Liver (tissue), 9 donors: ENCODE measurements around the gene USP2. TPM values are rescaled to one million over a fixed set of nuclear protein-coding genes. Genes with fewer than 3 reads are reported as not detected.

Experiments used
- DNase-seq: peaks from one replicate; pipeline ENCODE4 v3.0.0-alpha.2; 2017; ENCODE audit warnings: low spot score
- H3K27ac ChIP-seq, 2 donors: one replicate each; pipeline ENCODE4 v1.7.0; 2013; ENCODE audit warnings: inconsistent platforms in 2 of 2, low read length in 2 of 2, control low read depth in 1 of 2, low read depth in 1 of 2, mild to moderate bottlenecking in 1 of 2
- H3K27me3 ChIP-seq, 4 donors: one replicate each; pipeline versions ENCODE4 v1.6.1 to v1.7.0; 2013; ENCODE audit warnings: low read length in 3 of 4, inconsistent platforms in 1 of 4, mild to moderate bottlenecking in 1 of 4, moderate library complexity in 1 of 4; ENCODE audit not compliant: control insufficient read depth in 4 of 4, insufficient read depth in 4 of 4
- H3K36me3 ChIP-seq, 4 donors: one replicate each; pipeline versions ENCODE4 v1.6.1 to v1.7.0; 2013; ENCODE audit warnings: low read length in 3 of 4, mild to moderate bottlenecking in 3 of 4, low read depth in 1 of 4, moderate library complexity in 1 of 4; ENCODE audit not compliant: control insufficient read depth in 4 of 4, insufficient read depth in 3 of 4
- H3K4me1 ChIP-seq, 4 donors: one replicate each; pipeline versions ENCODE4 v1.6.1 to v1.7.0; 2013; ENCODE audit warnings: low read length in 3 of 4, mild to moderate bottlenecking in 3 of 4, moderate library complexity in 1 of 4; ENCODE audit not compliant: control insufficient read depth in 4 of 4, insufficient read depth in 4 of 4
- H3K4me3 ChIP-seq, 3 donors: one replicate each; pipeline versions ENCODE4 v1.6.1 to v1.7.0; 2013; ENCODE audit warnings: low read length in 3 of 3, control low read depth in 1 of 3, low read depth in 1 of 3, mild to moderate bottlenecking in 1 of 3
- H3K9ac ChIP-seq, 2 donors: one replicate each; pipeline ENCODE4 v1.7.0; 2013; ENCODE audit warnings: low read length in 2 of 2, mild to moderate bottlenecking in 2 of 2, moderate library complexity in 2 of 2, control low read depth in 1 of 2, low read depth in 1 of 2
- H3K9me3 ChIP-seq, 4 donors: one replicate each; pipeline versions ENCODE4 v1.6.1 to v1.7.0; 2013; ENCODE audit warnings: low read length in 3 of 4; ENCODE audit not compliant: control insufficient read depth in 4 of 4
- CTCF ChIP-seq: fragments of 150-350 bp; IDR thresholded peaks from 2 replicates; pipeline ENCODE4 v1.5.1; 2017; ENCODE audit warnings: improper control_type of control experiment, low read depth, low read length; ENCODE audit not compliant: missing input control
- EGR1 ChIP-seq, 2 donors: IDR thresholded peaks; 2 replicates each; pipeline ENCODE4 v1.6.1; 2016 to 2018; ENCODE audit warnings: antibody characterized with exemption in 2 of 2, low read depth in 2 of 2
- FOXA1 ChIP-seq: IDR thresholded peaks from 2 replicates; pipeline ENCODE4 v1.6.1; 2016; ENCODE audit warnings: antibody characterized with exemption
- FOXA2 ChIP-seq: IDR thresholded peaks from 2 replicates; pipeline ENCODE4 v1.6.1; 2016; ENCODE audit warnings: antibody characterized with exemption
- GABPA ChIP-seq, 2 donors: IDR thresholded peaks in 1 of 2; conservative IDR thresholded peaks in 1 of 2; 2 replicates each; pipeline ENCODE4 v1.6.1; 2016; ENCODE audit warnings: antibody characterized with exemption in 2 of 2, mild to moderate bottlenecking in 1 of 2, moderate library complexity in 1 of 2
- HNF4A ChIP-seq, 2 donors: conservative IDR thresholded peaks; 2 replicates each; pipeline ENCODE4 v1.6.1; 2016; ENCODE audit warnings: antibody characterized with exemption in 2 of 2, mild to moderate bottlenecking in 2 of 2
- JUND ChIP-seq, 2 donors: IDR thresholded peaks; 2 replicates each; pipeline ENCODE4 v1.6.1; 2016; ENCODE audit warnings: antibody characterized with exemption in 2 of 2
- MAX ChIP-seq: IDR thresholded peaks from 2 replicates; pipeline ENCODE4 v1.6.1; 2016; ENCODE audit warnings: antibody characterized with exemption
- NR2F2 ChIP-seq: IDR thresholded peaks from 2 replicates; pipeline ENCODE4 v1.6.1; 2016; ENCODE audit warnings: antibody characterized with exemption
- RAD21 ChIP-seq, 2 donors: IDR thresholded peaks; 2 replicates each; pipeline ENCODE4 v1.6.1; 2016; ENCODE audit warnings: antibody characterized with exemption in 2 of 2, mild to moderate bottlenecking in 2 of 2
- REST ChIP-seq: IDR thresholded peaks from 2 replicates; pipeline ENCODE4 v1.6.1; 2016; ENCODE audit warnings: antibody characterized with exemption, mild to moderate bottlenecking
- RXRA ChIP-seq, 2 donors: IDR thresholded peaks; 2 replicates each; pipeline ENCODE4 v1.6.1; 2017 to 2018; ENCODE audit warnings: antibody characterized with exemption in 2 of 2, mild to moderate bottlenecking in 1 of 2
- SP1 ChIP-seq: IDR thresholded peaks from 2 replicates; pipeline ENCODE4 v1.6.1; 2018; ENCODE audit warnings: antibody characterized with exemption, mild to moderate bottlenecking
- TAF1 ChIP-seq: conservative IDR thresholded peaks from 2 replicates; pipeline ENCODE4 v1.6.1; 2016; ENCODE audit warnings: antibody characterized with exemption, mild to moderate bottlenecking
- YY1 ChIP-seq: IDR thresholded peaks from 2 replicates; pipeline ENCODE4 v1.6.1; 2016; ENCODE audit warnings: antibody characterized with exemption, mild to moderate bottlenecking
- ZBTB33 ChIP-seq: IDR thresholded peaks from 2 replicates; pipeline ENCODE4 v1.6.1; 2016; ENCODE audit warnings: antibody characterized with exemption
- WGBS: extraction: QIAGEN DNeasy Blood & Tissue Kit; methylation state at CpG from one replicate; pipeline ENCODE4 v1.1.7; 2013; 5-methylcytosine and 5-hydroxymethylcytosine counted together
- polyA plus RNA-seq, 2 donors: library from polyadenylated mRNA; stranded (reverse) in 1 of 2; unstranded in 1 of 2; fragments of 200-250 nt in 1 of 2; fragments of >200 nt in 1 of 2; fragmentation: Nextera tagmentation in 1 of 2; extraction: Ambion mirVana in 1 of 2; gene quantifications; one replicate each; pipeline versions ENCODE4 v1.2.1 to v1.2.3, GENCODE V29; 2013 to 2015
- total RNA-seq, 2 donors: library from RNA; depleted of rRNA; stranded (reverse); fragments of >200 nt; gene quantifications; one replicate each; pipeline ENCODE4 v1.2.3, GENCODE V29; 2014
- donor health status: healthy.
- donor health status: healthy.
- donor health status: healthy.
- donor health status: healthy.
- donor health status: healthy.

Gene USP2
- total and polyA plus RNA-seq, 4 donors, result 0.65 to 4.4 (median 2.1) TPM

- TF ChIP-seq CTCF (no peak), ZBTB33 (no peak), SP1 (no peak)
Measured at GRCh38 chr11:119415966-119416365, 34.5 kb upstream of the USP2 start (continued).

GRCh38 chr11:119415517-119415916, 34.0 kb upstream of the USP2 start:
- WGBS, result 92% methylated on average over 3 of the region's 3 CpGs
- no peak overlapping the region for H3K27ac ChIP-seq
- H3K9me3 ChIP-seq, result no peaks in the 10 kb centered on the region
- H3K36me3 ChIP-seq, result no peaks in the 10 kb centered on the region
- no peaks in the 10 kb centered on the region for H3K27me3 ChIP-seq
- no peak overlapping the region for H3K4me3 ChIP-seq
- no peak overlapping the region for H3K9ac ChIP-seq
- DNase-seq, result no peak
- H3K4me1 ChIP-seq, result no peaks in the 10 kb centered on the region
- no peak for TF ChIP-seq SP1
- no peak for TF ChIP-seq NR2F2
- TF ChIP-seq TAF1, result no peak
- no peak for TF ChIP-seq YY1
- TF ChIP-seq FOXA1, result no peak
- TF ChIP-seq RXRA (IDR thresholded peaks at IDR 0.05), result no peak
- no peak for TF ChIP-seq MAX
- TF ChIP-seq CTCF, result no peak
- TF ChIP-seq ZBTB33, result no peak
- no peak for TF ChIP-seq HNF4A (conservative IDR thresholded peaks at IDR 0.05)

- Histone ChIP-seq H3K4me3 (no peak overlapping the region), H3K4me1 (no peaks in the 10 kb centered on the region), H3K27me3 (no peaks in the 10 kb centered on the region), H3K9me3 (no peaks in the 10 kb centered on the region), H3K9ac (no peak overlapping the region), H3K27ac (no peak overlapping the region), H3K36me3 (no peaks in the 10 kb centered on the region)
- TF ChIP-seq NR2F2, result no peak
- TF ChIP-seq FOXA2, result no peak
- TF ChIP-seq SP1, result no peak
- no peak for TF ChIP-seq GABPA (IDR thresholded peaks at IDR 0.05 in 1 of 2, conservative IDR thresholded peaks at IDR 0.05 in 1 of 2)
- TF ChIP-seq FOXA1, result no peak
- no peak for TF ChIP-seq JUND (IDR thresholded peaks at IDR 0.05)
- no peak for TF ChIP-seq REST
- no peak for TF ChIP-seq RXRA (IDR thresholded peaks at IDR 0.05)
- no peak for TF ChIP-seq HNF4A (conservative IDR thresholded peaks at IDR 0.05)
- no peak for TF ChIP-seq EGR1 (IDR thresholded peaks at IDR 0.05; ENCODE audit: low read depth in 2 of 2)
- no peak for TF ChIP-seq RAD21 (IDR thresholded peaks at IDR 0.05)
- TF ChIP-seq TAF1, result no peak
- TF ChIP-seq YY1, result no peak
- DNase-seq, result no peak
Measured at GRCh38 chr11:119414734-119415133, 33.2 kb upstream of the USP2 start.
